Effector memory CD8-positive, alpha-beta T cell (primary cell): ENCODE measurements around the gene CLDN16.

ENCODE experiments used
- ATAC-seq: fragments of 150-1000 bp; cut with Tn5 transposase; replicated peaks from 2 replicates; pipeline ENCODE4 v1.10.0; 2021; ENCODE audit warnings: mild to moderate bottlenecking, moderate library complexity
- DNase-seq, 3 experiments: peaks; one replicate each; pipeline ENCODE4 v3.0.0; 2021
- H3K27ac Mint-ChIP-seq, 2 donors: one replicate each; pipeline ENCODE4 v1.8.0; 2022; ENCODE audit warnings: mild to moderate bottlenecking in 2 of 2, mixed read lengths in 2 of 2, moderate library complexity in 2 of 2
- H3K27me3 Mint-ChIP-seq, 2 donors: one replicate each; pipeline ENCODE4 v1.8.0; 2022; ENCODE audit warnings: mixed read lengths in 2 of 2
- H3K36me3 Mint-ChIP-seq: one replicate; pipeline ENCODE4 v1.8.0; 2022; ENCODE audit warnings: mild to moderate bottlenecking, moderate library complexity, mixed read lengths; ENCODE audit not compliant: insufficient read depth
- H3K4me1 Mint-ChIP-seq, 2 donors: one replicate each; pipeline ENCODE4 v1.8.0; 2022; ENCODE audit warnings: low read depth in 2 of 2, mixed read lengths in 2 of 2
- H3K4me3 Mint-ChIP-seq, 2 donors: one replicate each; pipeline ENCODE4 v1.8.0; 2022; ENCODE audit warnings: mild to moderate bottlenecking in 2 of 2, mixed read lengths in 2 of 2, moderate library complexity in 2 of 2
- H3K9me3 Mint-ChIP-seq, 2 donors: one replicate each; pipeline ENCODE4 v1.8.0; 2022; ENCODE audit warnings: mixed read lengths in 2 of 2
- total RNA-seq, 9 experiments: gene quantifications; one replicate each; lab custom pipeline; 2026; lab: John Stamatoyannopoulos, UW

Gene CLDN16
- 0 reads per million in 9 experiments for total RNA-seq

GRCh38 chr3:190387578-190388213, at the start of gene CLDN16:
CLDN16 (plus strand) TSS chr3:190388163; CDS start chr3:190388330, 167 bp downstream.
- Mint-ChIP-seq H3K4me1 (no peaks in the 10 kb centered on the region), H3K27ac (no peak within 1 kb of the TSS), H3K4me3 (no peak within 1 kb of the TSS), H3K36me3 (no peaks in the 10 kb centered on the region), H3K27me3 (peaks cover 8 to 23% of the 10 kb centered on the region in 2 donors), H3K9me3 (no peaks in the 10 kb centered on the region)
- DNase-seq: no peak
- no peak for ATAC-seq

- no peak for ATAC-seq
- no peaks in the 10 kb centered on the region for H3K9me3 Mint-ChIP-seq
These were observed 49.2 kb upstream of the CLDN16 start for GRCh38 chr3:190338717-190339116.

GRCh38 chr3:190339130-190339529, 48.8 kb upstream of the CLDN16 start:
- Mint-ChIP-seq H3K36me3 (no peaks in the 10 kb centered on the region), H3K27ac (no peak overlapping the region), H3K4me1 (no peaks in the 10 kb centered on the region), H3K9me3 (no peaks in the 10 kb centered on the region), H3K27me3 (peaks cover 0 to 9% of the 10 kb centered on the region in 2 donors), H3K4me3 (no peak overlapping the region)
- no peak for ATAC-seq
- no peak for DNase-seq

More at GRCh38 chr3:190338717-190339116, 49.2 kb upstream of the CLDN16 start:
- no peak overlapping the region for H3K4me3 Mint-ChIP-seq
- no peaks in the 10 kb centered on the region for H3K4me1 Mint-ChIP-seq
- no peak for DNase-seq
- H3K27me3 Mint-ChIP-seq: peaks cover 0 to 9% of the 10 kb centered on the region in 2 donors
- H3K36me3 Mint-ChIP-seq: no peaks in the 10 kb centered on the region
- H3K27ac Mint-ChIP-seq: no peak overlapping the region

- no peak for DNase-seq
- Mint-ChIP-seq H3K4me1 (no peaks in the 10 kb centered on the region), H3K27ac (no peak overlapping the region), H3K4me3 (no peak overlapping the region), H3K9me3 (no peaks in the 10 kb centered on the region), H3K27me3 (peaks cover 0 to 9% of the 10 kb centered on the region in 2 donors), H3K36me3 (no peaks in the 10 kb centered on the region)
- no peak for ATAC-seq
These were observed 47.9 kb upstream of the CLDN16 start for GRCh38 chr3:190340071-190340470.

- H3K9me3 Mint-ChIP-seq: peaks cover 0 to 4% of the 10 kb centered on the region in 2 donors
- no peak overlapping the region for H3K4me3 Mint-ChIP-seq
- no peaks in the 10 kb centered on the region for H3K36me3 Mint-ChIP-seq
- DNase-seq: no peak
- no peak for ATAC-seq
- no peaks in the 10 kb centered on the region for H3K4me1 Mint-ChIP-seq
- H3K27me3 Mint-ChIP-seq: peaks cover 9 to 23% of the 10 kb centered on the region in 2 donors
- H3K27ac Mint-ChIP-seq: no peak overlapping the region
These were observed 42.7 kb upstream of the CLDN16 start for GRCh38 chr3:190345027-190345821.

- H3K9me3 Mint-ChIP-seq: peaks cover 0 to 4% of the 10 kb centered on the region in 2 donors
- no peaks in the 10 kb centered on the region for H3K4me1 Mint-ChIP-seq
- no peak for DNase-seq
- H3K27me3 Mint-ChIP-seq: peaks cover 9 to 25% of the 10 kb centered on the region in 2 donors
- no peaks in the 10 kb centered on the region for H3K36me3 Mint-ChIP-seq
- no peak overlapping the region for H3K27ac Mint-ChIP-seq
- no peak overlapping the region for H3K4me3 Mint-ChIP-seq
- no peak for ATAC-seq
These were observed 42.1 kb upstream of the CLDN16 start for GRCh38 chr3:190345878-190346277.

GRCh38 chr3:190346541-190346940, 41.4 kb upstream of the CLDN16 start:
- H3K36me3 Mint-ChIP-seq: no peaks in the 10 kb centered on the region
- no peak overlapping the region for H3K4me3 Mint-ChIP-seq
- DNase-seq (no peak), ATAC-seq (no peak)
- peaks cover 9 to 30% of the 10 kb centered on the region in 2 donors for H3K27me3 Mint-ChIP-seq
- H3K4me1 Mint-ChIP-seq: no peaks in the 10 kb centered on the region
- H3K27ac Mint-ChIP-seq: no peak overlapping the region
- peaks cover 0 to 4% of the 10 kb centered on the region in 2 donors for H3K9me3 Mint-ChIP-seq

GRCh38 chr3:190352861-190353457, 35.0 kb upstream of the CLDN16 start:
- Mint-ChIP-seq H3K4me3 (no peak overlapping the region), H3K27ac (no peak overlapping the region), H3K4me1 (no peaks in the 10 kb centered on the region), H3K27me3 (peaks cover 7 to 9% of the 10 kb centered on the region in 2 donors), H3K36me3 (no peaks in the 10 kb centered on the region), H3K9me3 (peaks cover 0 to 2% of the 10 kb centered on the region in 2 donors)
- DNase-seq (no peak), ATAC-seq (no peak)

GRCh38 chr3:190356246-190356645, 31.7 kb upstream of the CLDN16 start:
- ATAC-seq: no peak
- Mint-ChIP-seq H3K9me3 (no peaks in the 10 kb centered on the region), H3K27me3 (peaks cover 0 to 6% of the 10 kb centered on the region in 2 donors), H3K36me3 (no peaks in the 10 kb centered on the region), H3K4me1 (no peaks in the 10 kb centered on the region), H3K4me3 (no peak overlapping the region), H3K27ac (no peak overlapping the region)
- DNase-seq: no peak

GRCh38 chr3:190357468-190357867, 30.5 kb upstream of the CLDN16 start:
- no peaks in the 10 kb centered on the region for H3K9me3 Mint-ChIP-seq
- H3K4me3 Mint-ChIP-seq: no peak overlapping the region
- H3K27me3 Mint-ChIP-seq: peaks cover 0 to 5% of the 10 kb centered on the region in 2 donors
- DNase-seq (no peak), ATAC-seq (no peak)
- H3K27ac Mint-ChIP-seq: no peak overlapping the region
- no peaks in the 10 kb centered on the region for H3K4me1 Mint-ChIP-seq
- no peaks in the 10 kb centered on the region for H3K36me3 Mint-ChIP-seq

GRCh38 chr3:190359813-190360212, 28.1 kb upstream of the CLDN16 start:
- H3K27me3 Mint-ChIP-seq: peaks cover 13 to 15% of the 10 kb centered on the region in 2 donors
- no peaks in the 10 kb centered on the region for H3K4me1 Mint-ChIP-seq
- no peaks in the 10 kb centered on the region for H3K36me3 Mint-ChIP-seq
- H3K4me3 Mint-ChIP-seq: no peak overlapping the region
- ATAC-seq (no peak), DNase-seq (no peak)
- no peaks in the 10 kb centered on the region for H3K9me3 Mint-ChIP-seq
- no peak overlapping the region for H3K27ac Mint-ChIP-seq

GRCh38 chr3:190360228-190360627, 27.7 kb upstream of the CLDN16 start:
- H3K4me3 Mint-ChIP-seq: no peak overlapping the region
- H3K27me3 Mint-ChIP-seq: peaks cover 17 to 19% of the 10 kb centered on the region in 2 donors
- no peaks in the 10 kb centered on the region for H3K36me3 Mint-ChIP-seq
- no peak overlapping the region for H3K27ac Mint-ChIP-seq
- DNase-seq: no peak
- no peaks in the 10 kb centered on the region for H3K9me3 Mint-ChIP-seq
- H3K4me1 Mint-ChIP-seq: no peaks in the 10 kb centered on the region
- ATAC-seq: no peak

- DNase-seq (no peak), ATAC-seq (no peak)
- Mint-ChIP-seq H3K4me1 (no peaks in the 10 kb centered on the region), H3K4me3 (no peak overlapping the region), H3K36me3 (no peaks in the 10 kb centered on the region), H3K27me3 (peaks cover 19 to 23% of the 10 kb centered on the region in 2 donors), H3K27ac (no peak overlapping the region), H3K9me3 (no peaks in the 10 kb centered on the region)
These were observed 26.2 kb upstream of the CLDN16 start for GRCh38 chr3:190361791-190362190.
